NCI-H2107 treated with DMSO at 0.1 percent for 48 hours (cell line): Measurements from ENCODE around the gene OR13D1.
"Not testable (repeated sequence)": the region's sequence is repeated elsewhere in the genome, so short reads cannot be mapped to it uniquely, and the experiment has no call there.

Experiments used
- DNase-seq: peaks from one replicate; lab custom pipeline; 2025; ENCODE audit not compliant: unreplicated experiment; lab: John Stamatoyannopoulos, UW

The OR13D1 gene, protein sequence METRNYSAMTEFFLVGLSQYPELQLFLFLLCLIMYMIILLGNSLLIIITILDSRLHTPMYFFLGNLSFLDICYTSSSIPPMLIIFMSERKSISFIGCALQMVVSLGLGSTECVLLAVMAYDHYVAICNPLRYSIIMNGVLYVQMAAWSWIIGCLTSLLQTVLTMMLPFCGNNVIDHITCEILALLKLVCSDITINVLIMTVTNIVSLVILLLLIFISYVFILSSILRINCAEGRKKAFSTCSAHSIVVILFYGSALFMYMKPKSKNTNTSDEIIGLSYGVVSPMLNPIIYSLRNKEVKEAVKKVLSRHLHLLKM

GRCh38 chr9:104694218-104694617 lies at the start of gene OR13D1:
OR13D1 (plus strand) TSS chr9:104694518; CDS start chr9:104694518, 0 bp downstream.
- DNase-seq, result no peak

- no peak for DNase-seq
Measured at GRCh38 chr9:104658496-104659195, 35.7 kb upstream of the OR13D1 start.

GRCh38 chr9:104675611-104676010 lies 18.7 kb upstream of the OR13D1 start:
- no peak for DNase-seq

DNA sequence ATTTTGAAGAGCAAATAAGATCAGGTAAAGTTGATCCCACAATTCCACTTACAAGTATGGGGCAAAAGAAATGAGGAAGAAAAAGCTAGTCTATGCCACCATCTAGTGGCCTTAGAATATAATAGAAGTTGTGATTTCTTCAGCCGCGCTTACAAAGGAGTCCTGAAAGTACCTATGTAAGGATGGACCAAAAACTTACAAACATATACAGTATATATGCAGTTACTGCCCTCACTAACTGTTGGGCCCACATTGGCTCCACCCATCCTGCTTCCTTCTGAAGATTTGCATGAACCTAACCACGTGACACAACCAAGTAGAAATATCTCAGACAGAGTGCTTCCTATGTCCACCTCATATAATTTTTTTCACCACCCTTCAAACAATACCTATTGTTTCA lies 11.7 kb upstream of the OR13D1 start:
- peak; percentile 54 for DNase-seq

- DNase-seq, result no peak
Measured at GRCh38 chr9:104686081-104686480, 8.2 kb upstream of the OR13D1 start.

DNA sequence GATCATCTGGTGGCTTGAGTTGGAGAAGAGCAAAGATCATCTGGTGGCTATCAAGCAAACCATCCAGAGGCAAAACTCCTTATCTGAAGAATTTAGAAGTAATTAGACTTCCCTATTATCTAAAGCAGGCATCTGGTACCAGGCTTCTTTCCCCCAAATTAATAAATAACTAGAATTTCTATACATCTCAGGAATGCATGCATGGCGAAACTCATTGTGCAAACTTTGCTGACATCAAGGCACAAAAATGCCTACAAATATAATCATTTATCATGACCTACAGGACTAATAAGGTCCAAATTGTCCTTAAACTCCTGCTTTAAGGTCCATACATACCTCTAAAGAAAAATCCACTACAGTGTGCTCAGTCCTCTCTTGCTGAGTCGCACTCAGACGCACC lies 6.0 kb downstream of the OR13D1 start:
- no peak for DNase-seq

- not testable (repeated sequence) for DNase-seq
Measured at GRCh38 chr9:104708737-104709136, 14.4 kb downstream of the OR13D1 start.

GRCh38 chr9:104711604-104712003 lies 17.3 kb downstream of the OR13D1 start:
- no peak for DNase-seq

- no peak for DNase-seq
Measured at GRCh38 chr9:104725014-104725413, 30.7 kb downstream of the OR13D1 start.

GRCh38 chr9:104738452-104738851 lies 44.1 kb downstream of the OR13D1 start:
- DNase-seq, result no peak

GRCh38 chr9:104740621-104741020 lies 46.3 kb downstream of the OR13D1 start:
- no peak for DNase-seq

DNA sequence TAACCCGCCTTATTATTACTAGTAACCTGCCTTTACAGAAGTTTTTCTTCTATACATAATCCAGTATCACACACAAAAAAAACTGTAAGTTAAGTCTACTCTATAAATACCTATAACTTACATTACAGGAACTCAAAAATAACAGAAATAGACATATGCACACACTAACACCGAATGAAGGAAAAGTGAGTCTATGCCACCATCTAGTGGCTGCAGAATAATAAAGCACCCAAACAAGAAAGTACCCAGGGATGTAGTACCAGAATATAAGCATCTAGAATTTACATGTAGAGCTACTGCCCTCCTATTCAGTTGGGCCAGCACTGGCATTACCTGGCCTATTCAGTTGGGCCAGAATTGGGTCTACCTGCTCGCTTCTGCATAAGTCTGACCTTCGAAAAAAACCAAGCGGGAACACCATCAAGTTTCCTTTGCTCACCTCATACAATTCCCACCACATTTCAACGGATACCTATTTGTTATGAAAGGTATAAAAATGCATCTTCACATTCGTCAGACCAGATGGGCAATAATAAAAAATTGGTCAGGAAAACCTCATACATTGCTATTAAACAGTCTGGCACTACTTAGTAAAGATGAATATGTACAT lies 49.2 kb downstream of the OR13D1 start:
- DNase-seq, result peak; percentile 41
